GM18951 (cell line): ENCODE measurements around the gene C9.
"Not testable (repeated sequence)": the region's sequence is repeated elsewhere in the genome, so short reads cannot be mapped to it uniquely, and the experiment has no call there.

Experiments used
- POLR2A ChIP-seq: IDR thresholded peaks from 4 replicates; pipeline ENCODE4 v1.6.1; 2011; ENCODE audit warnings: mild to moderate bottlenecking; ENCODE audit not compliant: insufficient read length, insufficient read depth; ENCODE audit errors: extremely low read depth
- in situ Hi-C: fragments of 300-500 bp; cut with MboI; formaldehyde crosslinking; loops from one replicate; pipeline ENCODE4 v1.12.0; 2022; ENCODE audit warnings: low sequenced_read_pairs, mixed read lengths, inconsistent platforms; ENCODE audit not compliant: unreplicated experiment

The C9 gene

DNA sequence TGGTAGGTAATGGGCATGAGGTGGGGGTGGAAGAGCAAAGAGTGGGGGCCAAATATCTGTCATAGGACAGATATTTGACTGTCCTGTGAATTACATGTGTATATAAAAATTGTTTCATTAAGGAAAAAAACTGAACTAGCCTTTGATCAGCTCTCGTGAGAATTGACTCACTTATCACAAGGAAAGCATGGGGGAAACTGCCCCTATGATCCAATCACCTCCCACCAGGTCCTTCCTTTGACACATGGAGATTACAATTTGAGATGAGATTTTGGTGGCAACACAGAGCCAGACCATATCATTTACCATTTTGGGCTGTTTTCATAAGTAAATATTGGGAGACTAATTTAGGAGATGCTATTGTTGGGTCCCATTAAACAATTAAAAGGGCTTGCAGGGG lies 81.7 kb downstream of the C9 start:
- in situ Hi-C loops, result no loop called here
- TF ChIP-seq POLR2A, result no peak

DNA sequence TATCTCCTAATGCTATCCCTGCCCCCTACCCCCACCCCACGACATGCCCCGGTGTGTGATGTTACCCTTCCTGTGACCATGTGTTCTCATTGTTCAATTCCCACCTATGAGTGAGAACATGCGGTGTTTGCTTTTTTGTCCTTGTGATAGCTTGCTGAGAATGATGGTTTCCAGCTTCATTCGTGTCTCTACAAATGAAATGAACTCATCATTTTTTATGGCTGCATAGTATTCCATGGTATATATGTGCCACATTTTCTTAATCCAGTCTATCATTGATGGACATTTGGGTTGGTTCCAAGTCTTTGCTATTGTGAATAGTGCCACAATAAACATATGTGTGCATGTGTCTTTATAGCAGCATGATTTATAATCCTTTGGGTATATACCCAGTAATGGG lies 88.4 kb downstream of the C9 start:
- in situ Hi-C loops, result not testable (repeated sequence)

DNA sequence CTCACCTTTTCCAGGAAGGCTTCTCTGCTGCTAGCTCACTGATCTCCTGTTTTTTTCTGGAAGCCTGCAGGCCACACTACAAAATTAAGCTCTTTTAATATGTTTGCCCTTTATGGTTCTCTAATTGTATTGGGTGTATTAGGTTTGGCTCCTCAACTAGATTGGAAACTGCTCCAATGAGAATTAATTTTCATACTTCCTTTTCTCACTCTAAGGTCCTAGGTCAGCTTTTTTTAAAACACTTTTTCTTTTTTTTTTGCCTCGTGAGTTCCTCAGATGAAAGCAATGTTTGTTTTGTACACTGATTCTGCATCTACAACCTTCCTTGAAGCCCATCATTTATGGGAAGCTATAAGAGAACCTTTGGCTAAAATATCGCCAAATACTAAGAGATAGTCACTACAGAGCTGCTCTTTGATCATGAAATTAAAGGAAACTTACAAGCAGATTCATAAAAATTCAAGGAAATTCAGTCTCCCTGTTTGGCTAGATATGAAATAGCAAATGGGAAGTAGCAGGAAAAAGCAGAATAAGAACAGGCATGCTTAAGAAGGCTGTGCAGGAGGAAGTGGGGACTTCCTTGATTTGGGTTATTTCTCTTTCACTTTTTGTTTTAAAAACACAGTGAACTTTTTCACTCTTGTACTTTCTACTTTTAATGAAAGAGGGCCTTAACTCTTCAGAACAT lies 89.8 kb downstream of the C9 start:
- TF ChIP-seq POLR2A, result no peak

DNA sequence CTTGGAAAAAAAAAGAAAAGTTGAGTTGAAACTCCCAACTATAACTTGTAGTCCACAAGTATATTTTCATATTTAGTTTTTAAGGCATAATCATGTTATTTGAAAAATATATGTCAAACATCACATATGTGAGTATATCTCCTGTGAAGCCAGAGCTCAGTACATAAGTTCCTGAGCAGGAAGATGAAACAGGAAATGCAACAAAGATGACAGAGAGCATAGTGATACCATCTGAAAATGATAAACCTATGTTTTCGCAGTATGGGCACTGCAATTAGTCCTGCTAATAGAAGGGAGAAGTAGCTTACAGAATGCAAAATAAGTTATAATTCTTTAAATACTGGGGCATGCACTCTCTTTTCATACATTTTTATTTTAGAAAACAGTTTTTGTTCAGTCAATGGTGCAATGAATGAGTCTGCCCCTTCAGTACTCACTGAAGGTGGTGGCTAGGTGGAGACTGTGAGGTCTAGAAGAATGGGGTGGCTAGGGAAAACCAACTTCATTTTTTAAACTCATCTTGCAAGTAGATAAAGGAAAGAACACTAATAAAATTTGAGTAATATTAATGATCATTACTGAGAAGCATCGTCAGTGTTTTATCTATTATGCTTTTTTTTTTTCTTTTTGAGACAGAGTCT lies 90.9 kb downstream of the C9 start:
- no peak for TF ChIP-seq POLR2A
- in situ Hi-C loops, result no loop called here

More for the DNA sequence above, 89.8 kb downstream of the C9 start:
- in situ Hi-C loops, result no loop called here

DNA sequence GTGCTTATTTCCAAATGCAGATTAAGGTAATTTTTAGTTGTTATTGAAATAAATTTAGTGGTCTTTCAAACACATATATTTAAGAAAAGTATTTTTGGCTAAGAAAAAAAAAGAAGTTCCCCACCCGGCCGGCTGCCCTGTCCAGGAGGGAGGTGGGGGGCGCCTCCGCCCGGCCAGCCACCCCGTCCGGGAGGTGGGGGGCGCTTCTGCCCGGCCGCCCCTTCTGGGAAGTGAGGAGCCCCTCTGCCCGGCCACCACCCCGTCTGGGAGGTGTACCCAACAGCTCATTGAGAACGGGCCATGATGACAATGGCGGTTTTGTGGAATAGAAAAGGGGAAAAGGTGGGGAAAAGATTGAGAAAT lies 91.4 kb downstream of the C9 start:
- in situ Hi-C loops, result not testable (repeated sequence)

DNA sequence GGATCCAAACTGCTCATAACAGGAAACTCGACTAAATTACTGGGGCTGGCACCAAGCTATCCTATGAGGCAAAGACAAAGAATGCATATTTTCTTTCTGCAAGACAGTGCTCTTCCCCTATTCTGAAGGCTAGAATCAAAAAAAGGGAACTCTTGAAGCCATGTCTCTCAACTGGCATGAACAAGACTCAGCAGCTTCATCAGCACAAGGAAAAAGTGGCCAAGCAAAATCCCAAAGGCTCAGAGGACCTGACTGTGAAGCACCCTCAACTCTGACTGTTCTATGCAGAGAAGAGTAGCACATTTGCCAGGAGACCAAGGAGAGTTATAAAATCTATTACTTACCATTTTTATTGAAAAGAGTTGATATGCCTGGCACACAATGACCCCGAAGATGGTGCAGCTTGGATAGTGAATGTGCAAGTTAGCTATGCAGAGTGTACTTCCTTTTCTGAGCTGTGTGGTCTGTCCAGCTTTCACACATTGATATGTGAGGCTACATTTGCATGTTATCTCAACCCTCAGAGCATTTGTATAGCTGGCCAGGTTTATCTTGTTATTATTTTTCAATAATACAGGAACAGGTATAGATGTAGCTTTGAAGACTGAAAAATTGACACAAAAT lies 94.0 kb downstream of the C9 start:
- TF ChIP-seq POLR2A, result no peak
- in situ Hi-C loops, result no loop called here

DNA sequence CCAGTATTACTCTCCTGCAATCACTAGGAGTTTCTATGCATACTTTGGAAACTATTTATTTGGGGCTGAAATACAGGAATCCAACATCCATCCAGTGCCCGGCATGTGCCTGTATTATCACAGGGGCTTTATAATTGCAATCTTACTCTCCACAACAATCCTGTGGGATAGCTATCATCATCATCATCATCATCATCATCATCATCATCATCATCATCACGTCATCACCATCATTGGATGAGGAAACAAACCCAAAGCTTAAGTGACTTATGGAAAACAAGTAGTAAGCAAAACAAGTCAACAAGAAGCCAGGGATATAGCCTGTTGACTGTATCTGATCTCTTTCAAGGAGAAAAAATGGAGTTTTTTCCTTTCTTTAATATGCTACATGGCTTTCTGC lies 97.1 kb downstream of the C9 start:
- in situ Hi-C loops, result loop anchor here (10.0 kb wide), 1 partner anchor 52 kb away; the partner anchor contains the start of gene FYB1
- no peak for TF ChIP-seq POLR2A

DNA sequence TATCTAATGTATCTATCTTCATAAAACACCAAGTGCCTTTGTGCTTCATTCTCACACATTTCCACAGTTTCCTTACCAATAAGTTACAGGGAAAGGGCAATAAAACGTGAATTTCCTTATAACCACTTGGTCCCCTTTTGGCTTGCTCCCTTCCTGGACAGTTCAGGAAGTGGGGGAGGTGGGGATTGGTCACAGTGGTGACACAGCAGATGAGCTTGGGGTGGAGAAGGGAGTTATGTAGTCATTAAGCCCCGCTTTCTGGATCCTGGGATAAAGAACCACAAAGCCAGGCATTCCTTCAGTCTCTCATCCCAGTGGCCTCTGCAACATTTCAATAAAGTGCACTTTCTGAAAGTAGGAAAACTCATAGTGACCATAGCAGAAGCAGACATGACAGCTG lies 97.9 kb downstream of the C9 start:
- in situ Hi-C loops, result loop anchor here (10.0 kb wide), 1 partner anchor 52 kb away; the partner anchor contains the start of gene FYB1
- no peak for TF ChIP-seq POLR2A

DNA sequence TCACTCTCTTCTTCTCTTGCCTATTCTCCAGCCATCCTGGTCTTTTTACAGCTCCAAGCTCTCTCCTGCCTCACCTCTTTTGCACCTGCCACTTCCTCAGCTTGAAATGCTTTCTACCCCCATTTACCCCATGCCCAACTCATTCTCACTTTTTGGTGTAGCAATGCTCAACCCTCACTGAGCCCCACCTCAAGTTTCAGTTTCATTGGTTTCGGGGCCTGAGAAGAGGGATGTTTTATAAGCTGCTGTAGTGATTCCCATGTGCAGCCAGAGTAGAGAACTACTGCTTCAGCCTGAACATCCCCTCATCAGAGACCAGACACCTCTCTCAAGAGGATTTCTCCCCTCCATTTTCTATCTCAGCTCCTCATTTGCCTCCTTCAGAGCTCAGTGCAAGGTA lies 99.8 kb downstream of the C9 start:
- in situ Hi-C loops, result loop anchor here (10.0 kb wide), 1 partner anchor 50 kb away; the partner anchor contains the start of gene FYB1
- no peak for TF ChIP-seq POLR2A

DNA sequence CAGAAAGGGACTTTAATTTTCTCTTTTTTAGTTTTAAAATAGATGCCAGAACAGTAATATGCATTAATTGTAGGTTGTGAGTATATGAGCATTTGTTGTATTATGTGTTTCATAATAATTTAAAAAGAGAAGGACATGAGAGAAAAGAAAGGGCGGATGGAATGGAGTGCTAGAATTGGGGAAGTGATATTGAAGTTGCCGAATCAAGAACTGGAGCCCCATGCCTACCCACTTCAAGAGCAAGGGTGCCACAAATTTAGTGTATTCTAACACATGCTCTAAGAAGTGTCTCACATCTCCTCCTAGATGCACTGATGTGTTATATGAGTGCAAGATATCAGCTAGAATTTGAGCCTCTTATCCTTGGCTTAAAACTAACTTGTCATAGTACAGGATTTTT lies 101.3 kb downstream of the C9 start:
- no peak for TF ChIP-seq POLR2A
- in situ Hi-C loops, result loop anchor here (10.0 kb wide), 1 partner anchor 48 kb away; the partner anchor contains the start of gene FYB1

DNA sequence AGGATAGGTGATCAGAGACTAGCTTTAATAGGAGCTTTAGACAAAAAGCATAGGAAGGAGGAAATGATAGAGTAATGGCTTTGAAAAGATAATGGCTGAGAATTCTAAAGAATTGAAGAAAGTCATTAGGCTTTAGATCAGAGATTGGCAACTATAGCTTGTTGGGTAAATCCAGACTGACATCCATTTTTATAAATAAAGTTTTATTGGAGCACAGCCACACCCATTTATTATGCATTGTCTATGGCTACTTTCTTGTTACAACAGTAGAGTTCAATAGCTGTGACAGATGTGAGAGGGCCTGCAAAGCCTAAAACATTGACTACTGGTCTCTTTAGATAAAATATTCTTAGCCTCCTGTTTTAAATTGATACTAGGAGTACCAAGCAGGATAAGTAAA lies 104.2 kb downstream of the C9 start:
- in situ Hi-C loops, result loop anchor here (10.0 kb wide), 1 partner anchor 45 kb away; the partner anchor contains the start of gene FYB1
- TF ChIP-seq POLR2A, result no peak

DNA sequence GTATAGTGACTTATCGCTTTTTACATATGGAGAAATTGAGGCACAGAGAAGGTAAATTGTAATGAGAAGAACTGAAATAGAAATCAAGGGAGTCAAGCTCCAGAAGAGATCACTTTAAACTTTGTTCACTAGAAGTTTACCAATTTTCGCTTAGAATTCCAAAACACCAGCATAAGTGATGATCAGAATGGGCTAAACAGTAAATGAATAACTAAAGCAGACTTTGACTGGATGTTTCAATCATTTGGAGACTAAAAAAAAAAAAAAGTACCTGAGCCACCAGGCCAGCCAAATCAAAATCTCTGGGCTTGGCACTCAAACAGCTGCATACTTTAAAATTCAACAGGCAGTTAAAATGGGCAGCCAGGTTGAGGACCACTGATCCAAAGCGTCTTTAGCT lies 106.7 kb downstream of the C9 start:
- TF ChIP-seq POLR2A, result no peak
- in situ Hi-C loops, result no loop called here

DNA sequence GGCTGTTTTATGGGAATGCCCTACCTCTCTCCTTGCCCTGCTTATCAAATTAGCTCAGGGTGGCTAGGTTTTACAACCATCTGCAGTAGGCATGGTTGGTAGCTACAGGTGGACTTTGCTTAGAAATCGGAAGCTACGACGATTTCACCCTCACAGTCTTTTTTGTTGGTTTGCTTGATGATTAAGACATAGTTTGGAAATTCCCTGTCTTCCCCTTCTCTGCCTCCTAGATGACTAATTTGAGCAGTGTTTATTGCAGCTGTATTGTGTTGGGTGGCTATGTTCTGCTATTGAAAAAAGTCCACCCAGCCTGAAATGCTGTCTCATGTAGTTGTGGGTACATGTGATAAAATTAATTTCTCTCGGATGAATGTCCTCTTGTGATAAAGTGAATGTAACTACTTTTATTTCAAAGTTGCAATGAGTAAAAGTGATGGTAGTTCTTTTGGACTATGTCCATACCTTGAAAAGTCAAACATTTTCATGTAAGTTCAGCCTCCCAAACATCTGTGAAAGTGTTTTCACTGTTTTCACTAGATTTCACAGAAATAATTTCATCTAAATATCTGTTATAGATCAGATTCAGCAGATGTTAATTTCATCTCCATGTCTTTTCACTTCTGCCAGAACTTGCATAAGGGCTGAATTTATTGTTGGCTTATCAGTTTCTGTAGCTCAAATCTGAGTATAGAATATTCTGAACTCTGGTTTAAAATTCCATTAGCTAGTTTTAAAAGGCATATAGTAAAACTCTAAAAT lies 107.6 kb downstream of the C9 start:
- in situ Hi-C loops, result no loop called here
- no peak for TF ChIP-seq POLR2A
